ENCODE data around the gene SPZ1.
A peak's percentile ranks its signal among the peaks of the same experiment; 100 is the strongest.
"Not testable (repeated sequence)": the region's sequence is repeated elsewhere in the genome, so short reads cannot be mapped to it uniquely, and the experiment has no call there.

The SPZ1 gene, protein sequence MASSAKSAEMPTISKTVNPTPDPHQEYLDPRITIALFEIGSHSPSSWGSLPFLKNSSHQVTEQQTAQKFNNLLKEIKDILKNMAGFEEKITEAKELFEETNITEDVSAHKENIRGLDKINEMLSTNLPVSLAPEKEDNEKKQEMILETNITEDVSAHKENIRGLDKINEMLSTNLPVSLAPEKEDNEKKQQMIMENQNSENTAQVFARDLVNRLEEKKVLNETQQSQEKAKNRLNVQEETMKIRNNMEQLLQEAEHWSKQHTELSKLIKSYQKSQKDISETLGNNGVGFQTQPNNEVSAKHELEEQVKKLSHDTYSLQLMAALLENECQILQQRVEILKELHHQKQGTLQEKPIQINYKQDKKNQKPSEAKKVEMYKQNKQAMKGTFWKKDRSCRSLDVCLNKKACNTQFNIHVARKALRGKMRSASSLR

GRCh38 chr5:80319702-80320101 lies at the start of gene SPZ1:
Gene SPZ1 (plus strand): TSS chr5:80320002. CDS start chr5:80320216, 214 bp downstream.
- no peak for DNase-seq

- peak; percentile 31 for DNase-seq
These were observed 49.3 kb upstream of the SPZ1 start for GRCh38 chr5:80270543-80270942.

DNA sequence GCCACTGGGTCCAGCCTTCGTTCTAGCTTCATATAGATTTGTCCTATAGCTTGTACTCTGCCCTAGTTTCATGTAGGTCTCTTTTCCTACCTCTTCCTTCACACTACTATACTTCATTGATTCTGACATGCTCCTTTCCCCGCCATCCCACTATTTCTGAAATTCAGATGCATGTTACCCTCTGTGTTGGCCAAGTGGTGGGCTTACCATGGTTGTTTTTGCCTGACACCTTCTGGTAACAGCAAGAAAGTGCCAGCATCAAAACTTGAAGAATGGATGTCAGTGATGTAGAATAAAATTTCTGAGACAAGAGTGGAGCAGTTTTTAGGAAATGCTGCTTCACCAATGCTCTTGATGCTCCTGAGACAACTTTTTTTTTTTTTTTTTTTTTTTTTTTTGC lies 44.5 kb upstream of the SPZ1 start:
- DNase-seq, result peak; percentile 46

- no peak for DNase-seq
These were observed 43.6 kb upstream of the SPZ1 start for GRCh38 chr5:80276186-80276585.

DNA sequence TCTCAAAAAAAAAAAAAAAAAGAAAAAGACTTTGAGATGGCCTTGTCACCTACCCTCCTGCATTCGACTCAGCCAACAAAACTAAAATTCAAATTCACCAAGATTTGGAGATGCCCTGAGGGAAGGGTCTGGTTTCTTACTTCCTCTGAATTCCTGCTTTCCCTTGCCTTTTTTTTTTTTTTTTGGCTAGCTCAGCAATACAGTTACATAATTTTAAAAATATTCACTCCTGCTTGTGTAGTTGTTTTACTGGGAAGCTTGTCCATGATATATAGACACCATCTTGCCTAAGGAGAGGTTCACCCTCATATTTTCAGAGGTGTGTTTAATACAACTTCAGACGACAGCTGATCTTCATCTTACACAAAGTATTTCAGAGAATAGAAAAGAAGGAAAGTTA lies 42.6 kb upstream of the SPZ1 start:
- no peak for DNase-seq

GRCh38 chr5:80282054-80282453 lies 37.7 kb upstream of the SPZ1 start:
- DNase-seq, result no peak

- DNase-seq, result no peak
These were observed 36.4 kb upstream of the SPZ1 start for GRCh38 chr5:80283360-80283759.

- peak; percentile 61 for DNase-seq
These were observed 35.1 kb upstream of the SPZ1 start for GRCh38 chr5:80284720-80285119.

DNA sequence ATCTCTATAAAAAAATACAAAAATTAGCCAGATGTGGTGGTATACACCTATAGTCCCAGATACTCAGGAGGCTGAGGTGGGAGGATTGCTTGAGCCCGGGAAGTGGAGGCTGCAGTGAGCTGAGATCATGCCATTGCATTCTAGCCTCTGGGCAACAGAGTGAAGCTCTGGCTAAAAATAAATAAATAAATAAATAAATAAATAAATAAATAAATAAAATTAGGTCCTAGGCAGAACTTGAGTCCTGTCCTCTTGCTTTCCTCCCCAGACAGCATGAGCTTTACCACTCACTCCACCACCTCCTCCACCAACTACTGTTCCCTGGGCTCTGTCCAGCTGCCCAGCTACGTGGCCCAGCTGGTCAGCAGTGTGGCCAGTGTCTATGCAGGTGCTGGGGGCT lies 31.6 kb upstream of the SPZ1 start:
- DNase-seq, result no peak

DNA sequence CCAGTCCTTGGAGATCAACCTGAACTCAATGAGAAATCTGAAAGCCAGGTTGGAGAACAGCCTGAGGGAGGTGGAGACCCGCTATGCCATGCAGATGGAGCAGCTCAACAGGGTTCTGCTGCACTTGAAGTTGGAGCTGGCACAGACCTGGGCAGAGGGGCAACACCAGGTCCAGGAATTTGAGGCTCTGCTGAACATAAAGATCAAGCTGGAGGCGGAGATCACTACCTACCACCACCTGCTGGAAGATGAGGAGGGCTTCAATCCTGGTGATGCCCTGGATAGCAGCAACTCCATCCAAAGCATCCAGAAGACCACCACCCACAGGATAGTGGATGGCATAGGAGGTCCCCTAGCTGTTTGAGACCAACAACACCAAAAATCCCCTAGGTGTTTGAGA lies 30.5 kb upstream of the SPZ1 start:
- DNase-seq, result no peak

GRCh38 chr5:80291761-80292160 lies 28.0 kb upstream of the SPZ1 start:
- DNase-seq, result no peak

DNA sequence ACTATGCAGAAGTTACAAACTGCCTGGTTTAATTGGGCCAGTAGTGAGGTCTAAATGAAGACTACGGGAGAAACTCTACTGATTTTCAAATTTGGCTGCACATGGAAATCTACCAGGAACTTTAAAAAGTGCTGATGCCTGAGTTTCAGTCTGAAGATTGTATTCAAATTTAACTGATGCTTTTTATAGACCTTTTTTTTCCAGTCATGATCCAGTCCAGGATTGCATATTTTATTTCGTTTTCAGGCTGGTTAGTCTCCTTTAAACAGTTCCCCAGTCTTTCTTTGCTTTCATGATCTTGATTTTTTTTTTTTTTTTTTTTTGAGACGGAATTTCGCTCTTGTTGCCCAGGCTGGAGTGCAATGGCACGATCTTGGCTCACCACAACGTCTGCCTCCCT lies 23.7 kb upstream of the SPZ1 start:
- DNase-seq, result no peak

- no peak for DNase-seq
These were observed 20.2 kb upstream of the SPZ1 start for GRCh38 chr5:80299601-80300000.

DNA sequence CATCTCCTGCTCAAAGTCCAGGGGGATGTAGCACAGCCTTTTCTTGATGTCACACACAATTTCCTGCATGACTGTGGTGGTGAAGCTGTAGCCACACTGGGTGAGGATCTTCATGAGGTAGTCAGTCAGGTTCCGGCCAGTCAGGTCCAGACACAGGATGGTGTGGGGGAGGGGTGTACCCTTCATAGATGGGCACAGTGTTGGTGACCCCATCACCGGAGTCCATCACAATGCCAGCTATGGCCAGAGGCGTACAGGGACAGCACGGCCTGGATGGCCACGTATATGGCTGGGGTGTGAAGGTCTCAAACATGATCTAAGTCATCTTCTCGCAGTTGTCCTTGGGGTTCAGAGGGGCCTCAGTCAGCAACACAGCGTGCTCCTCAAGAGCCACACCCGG lies 19.7 kb upstream of the SPZ1 start:
- no peak for DNase-seq

- not testable (repeated sequence) for DNase-seq
These were observed 19.0 kb upstream of the SPZ1 start for GRCh38 chr5:80300796-80301195.

DNA sequence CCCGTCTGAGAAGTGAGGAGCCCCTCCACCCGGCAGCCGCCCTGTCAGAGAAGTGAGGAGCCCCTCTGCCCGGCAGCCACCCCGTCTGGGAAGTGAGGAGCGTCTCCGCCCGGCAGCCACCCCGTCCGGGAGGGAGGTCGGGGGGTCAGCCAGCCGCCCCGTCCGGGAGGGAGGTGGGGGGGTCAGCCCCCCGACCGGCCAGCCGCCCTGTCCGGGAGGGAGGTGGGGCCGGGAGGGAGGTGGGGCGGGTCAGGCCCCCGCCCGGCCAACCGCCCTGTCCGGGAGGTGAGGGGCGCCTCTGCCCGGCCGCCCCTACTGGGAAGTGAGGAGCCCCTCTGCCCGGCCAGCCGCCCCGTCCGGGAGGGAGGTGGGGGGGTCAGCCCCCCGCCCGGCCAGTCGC lies 18.5 kb upstream of the SPZ1 start:
- DNase-seq, result not testable (repeated sequence)

GRCh38 chr5:80302636-80303035 lies 17.2 kb upstream of the SPZ1 start:
- no peak for DNase-seq

GRCh38 chr5:80308526-80308925 lies 11.3 kb upstream of the SPZ1 start:
- no peak for DNase-seq

DNA sequence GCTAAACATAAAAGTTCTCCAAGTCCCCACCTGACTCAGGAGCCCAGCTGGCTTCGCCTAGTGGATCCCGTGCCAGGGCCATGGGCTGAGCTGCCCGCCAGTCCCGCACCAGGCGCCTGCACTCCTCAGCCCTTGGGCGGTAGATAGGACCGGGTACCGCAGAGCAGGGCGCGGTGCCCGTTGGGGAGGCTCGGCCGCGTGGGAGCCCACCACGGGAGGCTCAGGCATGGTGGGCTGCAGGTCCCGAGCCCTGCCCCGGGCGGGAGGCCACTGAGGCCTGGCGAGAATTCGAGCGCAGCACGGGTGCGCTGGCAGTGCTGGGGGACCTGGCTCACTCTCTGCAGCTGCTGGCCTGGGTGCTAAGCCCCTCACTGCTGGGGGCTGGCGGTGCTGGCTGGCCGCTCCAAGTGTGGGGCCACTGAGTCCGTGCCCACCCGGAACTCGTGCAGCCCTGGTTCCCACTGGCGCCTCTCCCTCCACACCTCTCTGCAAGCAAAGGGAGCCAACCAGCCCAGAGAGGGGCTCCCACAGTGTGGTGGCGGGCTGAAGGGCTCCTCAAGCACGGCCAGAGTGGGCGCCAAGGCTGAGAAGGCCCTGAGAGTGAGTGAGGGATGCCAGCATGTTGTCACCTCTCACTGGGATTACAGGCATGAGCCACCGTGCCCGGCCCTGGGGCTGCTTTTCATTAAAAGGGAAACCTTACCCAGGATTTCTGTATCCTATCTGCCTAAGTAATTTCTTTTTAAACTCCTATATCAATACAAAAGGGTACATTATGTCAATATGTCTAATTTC lies 9.7 kb upstream of the SPZ1 start:
- DNase-seq, result no peak

- no peak for DNase-seq
These were observed 4.6 kb upstream of the SPZ1 start for GRCh38 chr5:80315244-80315643.

DNA sequence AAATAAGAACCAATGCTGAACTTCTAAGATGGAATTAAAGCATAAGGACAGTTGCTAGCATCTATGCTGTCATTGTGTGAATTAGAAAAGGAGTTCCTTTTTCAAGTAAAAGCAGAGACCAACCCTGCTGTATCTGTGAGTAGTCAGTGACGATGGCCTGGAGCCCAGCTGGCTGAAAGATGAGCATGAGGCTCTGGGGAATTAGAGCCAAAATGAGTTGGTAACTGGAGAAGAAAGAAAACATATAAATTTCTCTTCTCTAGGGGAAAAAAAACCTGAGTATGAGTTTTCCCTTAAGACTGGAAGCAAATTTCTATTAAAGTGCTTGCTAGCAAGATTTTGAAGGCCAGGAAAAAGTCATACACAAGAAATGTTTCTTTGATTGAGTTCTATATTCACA lies 1.6 kb upstream of the SPZ1 start:
- DNase-seq, result no peak

DNA sequence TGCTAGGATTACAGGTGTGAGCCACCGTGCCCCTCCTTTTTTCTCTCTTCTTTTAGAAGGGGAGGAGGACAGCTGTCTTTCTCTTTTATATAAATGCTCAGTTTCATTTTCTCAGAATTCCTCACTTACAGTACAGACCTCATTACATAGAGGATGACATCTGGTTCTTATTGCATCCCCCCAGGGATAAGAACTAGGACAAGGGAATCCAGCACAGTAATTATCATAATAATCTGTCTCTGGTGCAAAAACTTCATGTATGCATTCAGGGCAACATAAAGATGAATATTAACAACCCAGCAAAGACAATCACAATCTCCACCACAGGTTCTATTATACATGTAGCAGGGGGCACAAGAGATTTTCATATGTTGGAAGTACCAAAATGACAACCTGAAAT lies 5.1 kb downstream of the SPZ1 start:
- DNase-seq, result no peak

- no peak for DNase-seq
These were observed 6.7 kb downstream of the SPZ1 start for GRCh38 chr5:80326468-80326867.

DNA sequence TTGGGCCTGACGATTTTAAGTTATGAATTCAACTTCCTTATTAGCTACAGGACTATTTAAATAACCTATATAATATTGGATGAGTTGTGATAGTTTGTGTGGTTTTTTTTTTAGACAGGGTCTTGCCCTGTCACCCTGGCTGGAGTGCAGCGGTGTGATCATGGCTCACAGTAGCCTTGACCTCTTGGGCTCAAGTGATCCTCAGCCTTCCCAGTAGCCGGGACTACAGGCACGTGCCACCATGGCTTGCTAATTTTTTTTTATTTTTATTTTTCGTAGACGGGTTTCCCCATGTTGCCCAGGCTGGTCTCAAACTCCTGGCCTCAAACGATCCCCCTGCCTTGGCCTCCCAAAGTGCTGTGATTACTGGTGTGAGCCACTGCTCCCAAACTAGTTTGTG lies 17.6 kb downstream of the SPZ1 start:
- DNase-seq, result no peak
